ENCODE results near the gene ZCRB1. TPM values are rescaled to one million over a fixed set of nuclear protein-coding genes. Genes with fewer than 3 reads are reported as not detected.

Gene ZCRB1
- total RNA-seq, 1 experiment from 2014 or later, result 33.9 TPM

GRCh38 chr12:42281278-42281677 is 44.6 kb downstream of the ZCRB1 start:
- Histone ChIP-seq H3K9me3 (ENCODE audit: low read length) (no peaks in the 10 kb centered on the region), H2AFZ (ENCODE audit: low read length) (no peak overlapping the region), H3F3A (ENCODE audit: low read length, unreplicated experiment) (no peaks in the 10 kb centered on the region), H3K36me3 (ENCODE audit: low read depth, low read length) (no peaks in the 10 kb centered on the region), H3K27ac (ENCODE audit: low read length) (no peak overlapping the region), H3K27me3 (ENCODE audit: low read length) (0 out of 2 replicates have a peak, but pooled peaks cover 2% of the 10 kb centered on the region), H3K4me3 (ENCODE audit: low read length) (no peak overlapping the region), H3K79me2 (ENCODE audit: low read length) (no peaks in the 10 kb centered on the region), H3K4me2 (ENCODE audit: low read length) (no peak overlapping the region), H3K4me1 (ENCODE audit: insufficient read depth, low read length) (no peaks in the 10 kb centered on the region), H3K9me2 (replicated peaks; ENCODE audit: low read length) (no peaks in the 10 kb centered on the region), H3K9ac (ENCODE audit: low read length) (no peak overlapping the region), H4K20me1 (ENCODE audit: low read length) (no peaks in the 10 kb centered on the region)
- no peak for DNase-seq
- intact Hi-C loops (cut with micrococcal nuclease), result no loop called here
- ChIA-PET POLR2A (ENCODE audit: unreplicated experiment) (no interaction called here), CTCF (no interaction called here)
- ATAC-seq, result no peak
- BruUV-seq (replicated peaks), result no TSS peak
- TF ChIP-seq EZH2 (IDR thresholded peaks at IDR 0.05; ENCODE audit: low read length, unreplicated experiment) (no peak), CTCF (conservative IDR thresholded peaks at IDR 0.05; ENCODE audit: low read depth, low read length) (no peak), EZH2phosphoT487 (IDR thresholded peaks at IDR 0.05; ENCODE audit: borderline replicate concordance, low read length) (no peak)

GRCh38 chr12:42278128-42278510 is 47.8 kb downstream of the ZCRB1 start:
- no peak for ATAC-seq
- Histone ChIP-seq H3K9ac (ENCODE audit: low read length) (no peak overlapping the region), H3K9me2 (replicated peaks; ENCODE audit: low read length) (no peaks in the 10 kb centered on the region), H3K36me3 (ENCODE audit: low read depth, low read length) (no peaks in the 10 kb centered on the region), H3K4me1 (ENCODE audit: insufficient read depth, low read length) (no peaks in the 10 kb centered on the region), H3K4me2 (ENCODE audit: low read length) (no peak overlapping the region), H3K9me3 (ENCODE audit: low read length) (no peaks in the 10 kb centered on the region), H4K20me1 (ENCODE audit: low read length) (no peaks in the 10 kb centered on the region), H3F3A (ENCODE audit: low read length, unreplicated experiment) (no peaks in the 10 kb centered on the region), H3K27ac (ENCODE audit: low read length) (no peak overlapping the region), H3K27me3 (ENCODE audit: low read length) (0 out of 2 replicates have a peak, but pooled peaks cover 2% of the 10 kb centered on the region), H3K79me2 (ENCODE audit: low read length) (no peaks in the 10 kb centered on the region), H2AFZ (ENCODE audit: low read length) (no peak overlapping the region), H3K4me3 (ENCODE audit: low read length) (no peak overlapping the region)
- POLR2A ChIA-PET (ENCODE audit: unreplicated experiment), result no interaction called here
- no TSS peak for BruUV-seq (replicated peaks)
- DNase-seq, result no peak
- CTCF ChIA-PET, result no interaction called here
- intact Hi-C loops (cut with micrococcal nuclease), result no loop called here
- TF ChIP-seq EZH2phosphoT487 (IDR thresholded peaks at IDR 0.05; ENCODE audit: borderline replicate concordance, low read length) (no peak), EZH2 (IDR thresholded peaks at IDR 0.05; ENCODE audit: low read length, unreplicated experiment) (no peak), CTCF (conservative IDR thresholded peaks at IDR 0.05; ENCODE audit: low read depth, low read length) (no peak)

GRCh38 chr12:42277396-42278127 is 48.3 kb downstream of the ZCRB1 start:
- Histone ChIP-seq H3K9me2 (replicated peaks; ENCODE audit: low read length) (no peaks in the 10 kb centered on the region), H2AFZ (ENCODE audit: low read length) (no peak overlapping the region), H3K9ac (ENCODE audit: low read length) (no peak overlapping the region), H3K27ac (ENCODE audit: low read length) (no peak overlapping the region), H3K4me2 (ENCODE audit: low read length) (no peak overlapping the region), H3K79me2 (ENCODE audit: low read length) (no peaks in the 10 kb centered on the region), H3K4me3 (ENCODE audit: low read length) (no peak overlapping the region), H3K9me3 (ENCODE audit: low read length) (no peaks in the 10 kb centered on the region), H3K36me3 (ENCODE audit: low read depth, low read length) (no peaks in the 10 kb centered on the region), H3K27me3 (ENCODE audit: low read length) (0 out of 2 replicates have a peak, but pooled peaks cover 2% of the 10 kb centered on the region), H4K20me1 (ENCODE audit: low read length) (no peaks in the 10 kb centered on the region), H3F3A (ENCODE audit: low read length, unreplicated experiment) (no peaks in the 10 kb centered on the region), H3K4me1 (ENCODE audit: insufficient read depth, low read length) (no peaks in the 10 kb centered on the region)
- no peak for TF ChIP-seq EZH2 (IDR thresholded peaks at IDR 0.05; ENCODE audit: low read length, unreplicated experiment)
- no peak for TF ChIP-seq EZH2phosphoT487 (IDR thresholded peaks at IDR 0.05; ENCODE audit: borderline replicate concordance, low read length)
- DNase-seq (no peak), ATAC-seq (no peak)
- no TSS peak for BruUV-seq (replicated peaks)
- intact Hi-C loops (cut with micrococcal nuclease), result no loop called here
- POLR2A ChIA-PET (ENCODE audit: unreplicated experiment), result no interaction called here
- CTCF ChIA-PET, result no interaction called here
